Vagina (tissue), 2 donors: ENCODE data around the gene FEM1B. TPM values are rescaled to one million over a fixed set of nuclear protein-coding genes. Genes with fewer than 3 reads are reported as not detected.

Experiments
- DNase-seq, 2 donors: peaks; one replicate each; pipeline ENCODE4 v3.0.0-alpha.2; 2017; ENCODE audit errors: extremely low spot score in 2 of 2
- H3K27ac ChIP-seq: fragments of 200-600 bp; sonication (generic); one replicate; pipeline ENCODE4 v1.5.1; 2019
- H3K27me3 ChIP-seq: fragments of 200-600 bp; sonication (generic); one replicate; pipeline ENCODE4 v1.5.1; 2019
- H3K36me3 ChIP-seq, 2 donors: fragments of 200-600 bp; sonication (generic); one replicate each; pipeline ENCODE4 v1.5.1; 2017 to 2019
- H3K4me1 ChIP-seq: fragments of 200-600 bp; sonication (generic); one replicate; pipeline ENCODE4 v1.5.1; 2019
- H3K4me3 ChIP-seq, 2 donors: fragments of 200-600 bp; sonication (generic); 1 replicate in 1 of 2; 2 replicates in 1 of 2; pipeline ENCODE4 v1.5.1; 2016 to 2019
- H3K9me3 ChIP-seq: fragments of 200-600 bp; sonication (generic); one replicate; pipeline ENCODE4 v1.5.1; 2019
- POLR2A ChIP-seq, 2 donors: fragments of 450-650 bp; IDR thresholded peaks; one replicate each; pipeline ENCODE4 v1.6.1; 2017; ENCODE audit warnings: antibody characterized with exemption in 2 of 2, mild to moderate bottlenecking in 2 of 2, moderate library complexity in 2 of 2
- POLR2AphosphoS5 ChIP-seq, 2 donors: sonication (generic); formaldehyde crosslinking; IDR thresholded peaks; one replicate each; pipeline ENCODE4 v1.9.0; 2017; ENCODE audit warnings: antibody characterized with exemption in 2 of 2, mild to moderate bottlenecking in 2 of 2, low read depth in 1 of 2; ENCODE audit not compliant: insufficient read depth in 1 of 2
- intact Hi-C: fragments of 100-400 bp; cut with DNase I; formaldehyde crosslinking; loops from one replicate; pipeline ENCODE4 v1.15.1; 2023
- total RNA-seq: library from RNA; depleted of rRNA; stranded (reverse); fragments of >200 nt; gene quantifications from one replicate; pipeline ENCODE4 v1.2.3, GENCODE V29; 2016
- TF ChIP-seq, protein P1 (sequence below), 3 experiments: fragments of 450-650 bp in 2 of 3; fragments of 200-600 bp in 1 of 3; sonication (generic) in 1 of 3; IDR thresholded peaks; one replicate each; pipeline ENCODE4 v1.5.1; 2017 to 2019; ENCODE audit warnings: antibody characterized with exemption in 3 of 3, mild to moderate bottlenecking in 2 of 3, moderate library complexity in 2 of 3

The FEM1B gene
- total RNA-seq, 1 donor from 2014 or later: 38.3 TPM

DNA sequence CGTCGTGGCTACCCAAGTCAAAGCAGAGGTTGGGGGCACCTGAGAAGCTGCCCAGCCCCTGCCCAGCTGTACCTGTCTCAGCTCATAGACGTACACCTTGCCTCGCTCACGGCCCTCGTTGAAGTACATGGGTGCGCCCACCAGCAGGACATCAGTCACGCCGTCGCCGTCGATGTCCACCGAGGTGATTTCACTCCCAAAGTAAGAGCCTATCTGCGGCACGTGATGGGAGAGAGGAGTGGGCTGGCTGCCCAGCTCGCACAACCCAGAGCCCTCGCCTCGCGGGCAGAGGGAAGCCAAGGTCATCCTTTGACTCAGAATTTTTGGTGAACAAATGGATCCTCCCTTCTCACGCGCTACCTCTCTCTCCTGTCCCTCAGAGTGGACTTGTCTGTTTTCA lies 54.7 kb downstream of the FEM1B start:
- H3K4me3 ChIP-seq: no peak overlapping the region
- intact Hi-C loops: no loop called here

DNA sequence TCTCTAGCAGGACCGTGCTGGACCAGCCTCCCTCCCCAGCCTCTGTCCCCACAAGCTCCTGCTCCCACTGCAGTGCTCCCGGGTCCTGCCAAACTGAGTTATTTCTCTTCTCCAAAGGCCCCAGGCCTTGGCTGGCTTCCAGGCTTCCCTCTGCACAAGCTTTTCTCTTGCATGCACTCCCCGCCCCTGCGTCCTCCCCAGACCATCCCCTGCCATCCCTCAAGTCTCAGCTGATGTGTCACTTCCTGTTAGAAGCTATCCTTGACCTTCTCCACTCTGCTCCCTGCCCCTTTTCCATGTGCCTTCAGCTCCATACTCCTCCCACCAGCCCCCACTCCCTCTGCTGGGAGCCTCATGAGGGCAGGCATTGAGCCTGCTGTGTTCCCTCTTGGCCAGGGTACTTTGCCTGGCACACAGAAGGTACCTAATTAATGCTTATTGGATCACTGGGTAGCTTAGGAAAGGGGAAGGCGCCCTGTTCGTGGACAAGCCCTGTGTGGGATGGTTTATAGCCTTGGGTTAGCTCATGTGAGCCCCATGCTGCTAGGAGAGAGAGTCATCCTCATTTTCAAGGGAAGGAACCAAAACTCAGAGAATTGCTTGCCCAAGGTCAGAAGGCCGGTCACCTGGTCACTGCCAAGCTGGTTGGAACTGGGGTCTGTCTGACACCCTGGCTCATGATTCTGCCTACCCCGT lies 56.4 kb downstream of the FEM1B start:
- Histone ChIP-seq H3K27me3 (no peaks in the 10 kb centered on the region), H3K36me3 (no peaks in the 10 kb centered on the region), H3K9me3 (no peaks in the 10 kb centered on the region), H3K4me1 (peaks cover 27% of the 10 kb centered on the region), H3K4me3 (no peak overlapping the region), H3K27ac (peak overlapping the region; percentile 67)
- TF ChIP-seq, protein P1, sequence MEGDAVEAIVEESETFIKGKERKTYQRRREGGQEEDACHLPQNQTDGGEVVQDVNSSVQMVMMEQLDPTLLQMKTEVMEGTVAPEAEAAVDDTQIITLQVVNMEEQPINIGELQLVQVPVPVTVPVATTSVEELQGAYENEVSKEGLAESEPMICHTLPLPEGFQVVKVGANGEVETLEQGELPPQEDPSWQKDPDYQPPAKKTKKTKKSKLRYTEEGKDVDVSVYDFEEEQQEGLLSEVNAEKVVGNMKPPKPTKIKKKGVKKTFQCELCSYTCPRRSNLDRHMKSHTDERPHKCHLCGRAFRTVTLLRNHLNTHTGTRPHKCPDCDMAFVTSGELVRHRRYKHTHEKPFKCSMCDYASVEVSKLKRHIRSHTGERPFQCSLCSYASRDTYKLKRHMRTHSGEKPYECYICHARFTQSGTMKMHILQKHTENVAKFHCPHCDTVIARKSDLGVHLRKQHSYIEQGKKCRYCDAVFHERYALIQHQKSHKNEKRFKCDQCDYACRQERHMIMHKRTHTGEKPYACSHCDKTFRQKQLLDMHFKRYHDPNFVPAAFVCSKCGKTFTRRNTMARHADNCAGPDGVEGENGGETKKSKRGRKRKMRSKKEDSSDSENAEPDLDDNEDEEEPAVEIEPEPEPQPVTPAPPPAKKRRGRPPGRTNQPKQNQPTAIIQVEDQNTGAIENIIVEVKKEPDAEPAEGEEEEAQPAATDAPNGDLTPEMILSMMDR (IDR thresholded peaks at IDR 0.05): no peak
- TF ChIP-seq POLR2AphosphoS5 (IDR thresholded peaks at IDR 0.05; ENCODE audit: insufficient read depth in 1 of 2, low read depth in 1 of 2) (no peak), POLR2A (IDR thresholded peaks at IDR 0.05) (no peak)
- DNase-seq: no peak
- intact Hi-C loops: no loop called here

More for the DNA sequence above, 54.7 kb downstream of the FEM1B start:
- TF ChIP-seq, protein P1 (IDR thresholded peaks at IDR 0.05): no peak
- no peak for TF ChIP-seq POLR2AphosphoS5 (IDR thresholded peaks at IDR 0.05; ENCODE audit: insufficient read depth in 1 of 2, low read depth in 1 of 2)
- TF ChIP-seq POLR2A (IDR thresholded peaks at IDR 0.05): no peak
- Histone ChIP-seq H3K4me1 (peaks cover 27% of the 10 kb centered on the region), H3K27me3 (no peaks in the 10 kb centered on the region), H3K36me3 (no peaks in the 10 kb centered on the region), H3K9me3 (no peaks in the 10 kb centered on the region), H3K27ac (no peak overlapping the region)
- DNase-seq: no peak

DNA sequence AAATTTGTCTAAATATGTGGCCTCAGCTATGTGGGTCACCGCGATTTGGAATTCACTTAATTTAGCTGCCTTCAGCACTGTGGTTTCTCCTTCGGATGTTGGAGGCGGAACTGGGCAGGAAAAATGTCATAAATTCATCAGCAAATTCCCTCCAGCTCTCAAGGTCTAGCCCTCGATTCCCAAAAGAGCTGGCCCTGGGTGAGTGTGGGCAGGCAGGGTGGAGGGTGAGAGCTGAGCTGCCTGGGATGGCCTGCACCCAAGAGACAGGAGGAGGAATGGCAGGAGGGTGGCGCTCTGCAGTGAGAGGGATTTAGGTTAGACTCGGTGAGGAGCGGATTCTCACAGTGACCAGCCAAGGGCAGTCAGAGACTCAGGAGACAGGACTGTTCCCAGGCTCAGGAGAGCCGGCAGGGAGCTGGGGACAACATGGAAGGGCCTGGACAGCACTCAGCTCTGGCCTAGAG lies 57.1 kb downstream of the FEM1B start:
- Histone ChIP-seq H3K27me3 (no peaks in the 10 kb centered on the region), H3K4me3 (no peak overlapping the region), H3K27ac (peak overlapping the region; percentile 67), H3K4me1 (peaks cover 27% of the 10 kb centered on the region), H3K36me3 (no peaks in the 10 kb centered on the region), H3K9me3 (no peaks in the 10 kb centered on the region)
- TF ChIP-seq, protein P1 (IDR thresholded peaks at IDR 0.05): no peak
- no peak for TF ChIP-seq POLR2A (IDR thresholded peaks at IDR 0.05)
- TF ChIP-seq POLR2AphosphoS5 (IDR thresholded peaks at IDR 0.05; ENCODE audit: insufficient read depth in 1 of 2, low read depth in 1 of 2): no peak
- no peak for DNase-seq
- intact Hi-C loops: no loop called here

DNA sequence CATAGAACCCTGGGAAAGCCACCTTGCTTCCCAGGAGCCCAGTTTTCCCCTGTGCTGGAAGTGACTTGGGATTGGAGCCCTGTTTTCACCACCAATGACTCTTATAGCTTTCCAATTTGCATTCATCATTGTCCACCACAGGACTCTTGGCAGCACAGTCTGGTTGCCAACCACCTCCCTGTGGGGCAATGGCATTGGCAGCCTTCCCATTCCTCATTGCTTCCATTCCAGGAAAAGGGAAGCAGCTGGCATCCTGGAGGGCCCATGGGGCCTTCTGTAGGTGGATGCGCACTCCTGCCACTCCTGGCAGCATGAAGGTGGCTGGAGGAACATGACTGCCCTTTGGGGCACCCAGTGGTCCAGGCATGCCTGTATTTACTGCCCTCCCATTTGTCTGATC lies 57.7 kb downstream of the FEM1B start:
- TF ChIP-seq POLR2AphosphoS5 (IDR thresholded peaks at IDR 0.05; ENCODE audit: insufficient read depth in 1 of 2, low read depth in 1 of 2) (no peak), POLR2A (IDR thresholded peaks at IDR 0.05) (no peak)
- TF ChIP-seq, protein P1 (IDR thresholded peaks at IDR 0.05): no peak
- DNase-seq: no peak
- Histone ChIP-seq H3K9me3 (no peaks in the 10 kb centered on the region), H3K27ac (peak overlapping the region; percentile 67), H3K4me3 (no peak overlapping the region), H3K4me1 (peaks cover 27% of the 10 kb centered on the region), H3K36me3 (no peaks in the 10 kb centered on the region), H3K27me3 (no peaks in the 10 kb centered on the region)
- intact Hi-C loops: no loop called here

DNA sequence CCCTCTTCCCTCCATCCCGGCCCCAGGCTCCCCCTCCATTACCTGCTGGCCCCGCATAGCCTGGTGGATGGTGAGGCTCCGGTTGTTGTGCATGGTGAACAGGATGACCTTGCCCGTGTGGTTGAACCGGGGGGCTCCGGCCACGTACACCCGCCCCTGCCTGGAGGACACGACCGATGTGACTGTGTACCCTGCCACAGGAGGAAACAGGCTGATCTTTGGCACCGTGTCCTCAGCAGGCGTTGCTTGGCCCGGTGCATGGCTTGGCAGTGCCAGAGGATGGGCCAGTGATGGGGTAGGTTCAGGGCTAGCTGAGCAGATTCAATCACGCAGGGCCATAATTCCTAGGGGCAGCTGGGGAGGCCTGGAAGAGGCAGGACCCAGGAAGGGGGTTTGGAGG lies 58.1 kb downstream of the FEM1B start:
- Histone ChIP-seq H3K4me1 (peaks cover 29% of the 10 kb centered on the region), H3K9me3 (no peaks in the 10 kb centered on the region), H3K27ac (no peak overlapping the region), H3K4me3 (no peak overlapping the region), H3K27me3 (no peaks in the 10 kb centered on the region), H3K36me3 (no peaks in the 10 kb centered on the region)
- TF ChIP-seq POLR2AphosphoS5 (IDR thresholded peaks at IDR 0.05; ENCODE audit: insufficient read depth in 1 of 2, low read depth in 1 of 2): no peak
- no peak for TF ChIP-seq POLR2A (IDR thresholded peaks at IDR 0.05)
- intact Hi-C loops: no loop called here
- DNase-seq: no peak
